Choroid plexus epithelial cell (primary cell): ENCODE data around the gene SH3PXD2A.

ENCODE experiments used
- DNase-seq: peaks from one replicate; pipeline ENCODE4 v3.0.0-alpha.2; 2010; ENCODE audit warnings: low read depth
- H3K4me3 ChIP-seq: 2 replicates; pipeline ENCODE4 v1.5.1; 2011; ENCODE audit warnings: low read depth, mild to moderate bottlenecking, control low read depth, low read length, moderate library complexity
- CTCF ChIP-seq: conservative IDR thresholded peaks from 2 replicates; pipeline ENCODE4 v1.5.1; 2011; ENCODE audit warnings: low read depth, mild to moderate bottlenecking, control low read depth, inconsistent platforms, low read length, moderate library complexity

SH3PXD2A gene

GRCh38 chr10:103595933-103596726 lies 259.2 kb downstream of the SH3PXD2A start:
- no peak overlapping the region for H3K4me3 ChIP-seq
- TF ChIP-seq CTCF, result no peak
- DNase-seq, result no peak

- no peak for DNase-seq
- no peak overlapping the region for H3K4me3 ChIP-seq
- no peak for TF ChIP-seq CTCF
Observed at GRCh38 chr10:103593022-103593570, 262.3 kb downstream of the SH3PXD2A start.

- peak; percentile 59 for DNase-seq
- no peak overlapping the region for H3K4me3 ChIP-seq
- TF ChIP-seq CTCF, result peak; percentile 75
Observed at GRCh38 chr10:103592186-103593021, 263.0 kb downstream of the SH3PXD2A start.

- no peak for TF ChIP-seq CTCF
Observed at GRCh38 chr10:103590744-103591291, 264.6 kb downstream of the SH3PXD2A start.

GRCh38 chr10:103590060-103590459 lies 265.3 kb downstream of the SH3PXD2A start:
- no peak for DNase-seq
- no peak for TF ChIP-seq CTCF
- no peak overlapping the region for H3K4me3 ChIP-seq

More at GRCh38 chr10:103590744-103591291, 264.6 kb downstream of the SH3PXD2A start:
- no peak overlapping the region for H3K4me3 ChIP-seq
- DNase-seq, result no peak

GRCh38 chr10:103589074-103589630 lies 266.2 kb downstream of the SH3PXD2A start:
- TF ChIP-seq CTCF, result no peak
- no peak overlapping the region for H3K4me3 ChIP-seq
- no peak for DNase-seq
